ENCODE results near the gene LAMP1.

DNA sequence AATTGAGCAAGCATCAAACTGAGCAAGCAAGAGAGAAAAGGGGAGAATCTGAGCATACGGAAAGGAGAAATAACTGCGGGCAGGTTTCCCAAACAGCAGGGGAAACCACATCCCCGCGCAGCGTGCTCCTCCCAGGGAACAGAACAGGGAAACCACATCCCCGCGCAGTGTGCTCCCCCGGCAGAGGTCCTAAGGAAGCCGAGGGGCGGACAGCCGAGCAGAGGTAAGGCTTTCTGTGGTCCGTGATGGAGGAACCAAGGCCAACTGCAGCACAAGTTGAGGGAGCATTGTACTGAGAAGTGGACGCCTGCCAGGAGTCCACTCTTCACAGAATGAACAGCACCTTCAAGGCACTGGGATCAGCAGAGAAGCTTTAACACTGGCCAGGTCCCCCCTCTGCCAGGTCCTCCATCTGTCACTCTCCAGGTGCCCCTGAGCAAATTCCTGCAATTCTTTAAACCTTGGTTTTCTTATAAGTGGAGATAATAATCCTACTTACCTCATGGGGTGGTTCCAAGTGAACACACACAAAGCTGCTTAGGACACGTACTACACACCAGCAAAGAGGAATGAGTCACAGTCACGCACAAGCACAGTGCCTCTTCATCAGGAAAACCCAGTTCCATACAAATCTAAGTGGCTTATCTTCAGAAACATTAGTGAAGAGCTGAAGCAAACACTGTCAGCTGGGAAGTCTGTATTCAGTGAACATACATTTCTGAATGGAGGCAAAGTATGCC, 23.0 kb upstream of the LAMP1 start:
- TF ChIP-seq POLR2A (IDR thresholded peaks at IDR 0.05; ENCODE audit: low read depth, low read length): no peak
- TF ChIP-seq, protein P1, sequence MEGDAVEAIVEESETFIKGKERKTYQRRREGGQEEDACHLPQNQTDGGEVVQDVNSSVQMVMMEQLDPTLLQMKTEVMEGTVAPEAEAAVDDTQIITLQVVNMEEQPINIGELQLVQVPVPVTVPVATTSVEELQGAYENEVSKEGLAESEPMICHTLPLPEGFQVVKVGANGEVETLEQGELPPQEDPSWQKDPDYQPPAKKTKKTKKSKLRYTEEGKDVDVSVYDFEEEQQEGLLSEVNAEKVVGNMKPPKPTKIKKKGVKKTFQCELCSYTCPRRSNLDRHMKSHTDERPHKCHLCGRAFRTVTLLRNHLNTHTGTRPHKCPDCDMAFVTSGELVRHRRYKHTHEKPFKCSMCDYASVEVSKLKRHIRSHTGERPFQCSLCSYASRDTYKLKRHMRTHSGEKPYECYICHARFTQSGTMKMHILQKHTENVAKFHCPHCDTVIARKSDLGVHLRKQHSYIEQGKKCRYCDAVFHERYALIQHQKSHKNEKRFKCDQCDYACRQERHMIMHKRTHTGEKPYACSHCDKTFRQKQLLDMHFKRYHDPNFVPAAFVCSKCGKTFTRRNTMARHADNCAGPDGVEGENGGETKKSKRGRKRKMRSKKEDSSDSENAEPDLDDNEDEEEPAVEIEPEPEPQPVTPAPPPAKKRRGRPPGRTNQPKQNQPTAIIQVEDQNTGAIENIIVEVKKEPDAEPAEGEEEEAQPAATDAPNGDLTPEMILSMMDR (conservative IDR thresholded peaks at IDR 0.05; ENCODE audit: low read depth, low read length): no peak
- no peak for TF ChIP-seq SMC3 (IDR thresholded peaks at IDR 0.05; ENCODE audit: low read depth, low read length)
- no peak for TF ChIP-seq RAD21 (IDR thresholded peaks at IDR 0.05; ENCODE audit: low read length)
